DMS114 treated with DMSO at 0.1 percent for 48 hours (cell line): ENCODE data around the gene KCNB1.
A peak's percentile ranks its signal among the peaks of the same experiment; 100 is the strongest.

ENCODE experiments used
- DNase-seq: peaks from one replicate; lab custom pipeline; 2025; ENCODE audit not compliant: unreplicated experiment; lab: John Stamatoyannopoulos, UW

KCNB1 gene

DNA sequence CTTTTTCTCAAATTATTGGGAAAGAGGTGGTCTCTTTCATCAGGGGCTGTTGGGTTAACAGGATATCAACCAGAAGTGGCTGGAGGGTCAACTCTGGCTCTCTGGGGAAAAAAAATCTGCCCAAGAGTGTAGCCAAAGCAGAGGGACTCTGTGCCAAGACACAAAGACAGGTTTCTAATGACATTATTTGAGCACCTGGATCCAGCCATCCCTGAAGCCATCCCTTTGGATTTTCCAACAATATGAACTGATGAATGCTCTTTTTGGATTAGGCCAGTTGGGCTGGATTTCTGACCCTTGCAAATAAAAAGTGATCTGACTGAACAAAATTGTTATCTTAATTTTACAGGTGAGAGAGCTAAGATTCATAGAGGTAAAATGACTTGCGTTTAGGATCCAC, 88.7 kb downstream of the KCNB1 start:
- no peak for DNase-seq

DNA sequence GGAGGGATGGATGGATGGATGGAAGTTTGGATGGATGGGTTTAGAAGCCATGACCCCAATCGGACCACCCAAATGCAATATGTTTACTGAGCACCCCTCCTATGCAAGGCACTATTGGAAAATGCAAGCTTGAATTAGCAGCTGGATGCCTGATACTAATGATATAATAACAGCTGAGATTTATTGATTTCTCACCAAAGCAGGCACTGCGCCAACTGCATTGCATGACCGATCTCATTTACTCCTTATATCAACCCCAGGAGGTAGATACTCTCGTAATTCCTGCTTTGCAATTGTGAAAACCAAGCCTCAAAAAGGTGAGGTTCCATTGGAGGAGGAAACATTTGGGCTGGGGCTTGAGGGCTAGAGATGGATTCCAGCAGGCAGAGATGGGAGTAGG, 89.7 kb downstream of the KCNB1 start:
- DNase-seq = no peak

DNA sequence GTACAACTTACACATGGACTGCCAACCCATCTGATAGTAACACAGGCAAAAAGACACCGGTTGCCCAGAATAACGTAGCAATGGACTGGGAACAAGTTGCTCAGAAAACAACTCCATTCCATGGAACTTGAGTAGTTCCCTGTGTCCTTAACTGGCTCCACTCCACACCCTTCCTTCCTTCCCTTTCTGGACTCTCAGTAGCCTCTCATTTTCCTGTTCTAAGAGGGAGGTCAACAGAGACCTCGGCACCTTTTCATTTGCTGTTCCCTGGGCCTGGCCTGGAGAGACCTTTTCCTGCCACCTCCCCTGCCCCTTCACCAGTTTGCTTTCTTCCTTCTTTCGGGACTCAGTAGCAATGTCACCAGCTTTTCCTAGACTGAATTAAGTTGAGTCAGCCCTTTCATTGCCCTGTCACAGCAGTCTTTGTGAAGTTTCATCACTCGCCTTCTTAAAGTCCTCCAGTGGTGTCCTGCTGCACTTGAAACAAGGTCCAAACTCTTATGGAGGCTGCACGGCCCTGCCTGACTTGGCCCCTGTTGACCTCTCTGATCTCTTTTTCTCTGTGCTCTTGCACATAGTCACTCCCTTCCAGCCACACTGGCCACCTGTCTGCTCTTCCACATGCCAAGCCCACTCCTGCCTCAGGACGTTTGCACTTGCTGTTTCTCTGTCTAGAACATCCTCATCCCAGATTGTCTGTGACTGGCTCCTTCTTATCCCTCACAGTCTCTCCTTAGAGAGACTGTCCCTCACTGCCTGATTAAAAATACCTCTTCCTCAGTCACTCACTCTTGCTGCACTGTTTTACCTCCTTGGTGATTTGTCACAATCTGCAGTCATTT, 90.8 kb downstream of the KCNB1 start:
- DNase-seq = no peak

DNA sequence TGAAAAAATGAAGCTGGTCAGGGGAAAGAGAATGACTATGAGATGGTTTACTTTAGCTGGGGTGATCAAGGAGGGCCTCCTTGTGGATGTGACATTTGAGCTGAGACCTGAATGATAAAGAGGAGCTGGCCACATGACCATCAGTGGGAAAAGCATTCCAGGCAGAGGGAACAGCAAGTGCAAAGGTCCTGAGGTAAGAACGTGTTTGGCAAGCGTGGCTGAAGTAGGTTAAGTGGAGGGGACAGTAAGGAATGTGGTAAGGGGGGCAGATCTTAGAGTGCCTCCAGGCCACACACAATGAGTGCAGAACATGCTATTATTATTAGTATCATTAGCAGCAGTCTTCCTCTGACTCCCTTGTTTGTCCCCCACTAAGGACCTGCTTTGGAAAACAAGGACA, 92.6 kb downstream of the KCNB1 start:
- no peak for DNase-seq

DNA sequence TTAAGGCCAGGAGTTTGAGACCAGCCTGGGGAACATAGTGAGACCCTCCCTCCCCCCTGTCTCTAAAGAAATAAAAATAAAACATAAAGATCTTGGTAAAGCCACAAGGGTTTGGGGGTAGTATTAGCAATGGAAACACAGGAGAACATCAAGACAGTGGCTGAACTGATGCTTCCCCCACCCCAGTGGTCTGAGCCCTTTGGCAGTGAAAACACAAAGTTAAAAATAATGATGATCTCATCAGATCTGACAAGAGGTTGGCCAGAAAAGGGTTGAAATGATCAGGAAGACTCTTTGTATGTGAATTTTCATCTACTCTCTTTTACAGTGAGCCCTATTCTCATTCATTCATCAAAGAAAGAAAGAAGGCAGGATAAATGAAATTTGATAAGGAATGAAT, 93.7 kb downstream of the KCNB1 start:
- no peak for DNase-seq

DNA sequence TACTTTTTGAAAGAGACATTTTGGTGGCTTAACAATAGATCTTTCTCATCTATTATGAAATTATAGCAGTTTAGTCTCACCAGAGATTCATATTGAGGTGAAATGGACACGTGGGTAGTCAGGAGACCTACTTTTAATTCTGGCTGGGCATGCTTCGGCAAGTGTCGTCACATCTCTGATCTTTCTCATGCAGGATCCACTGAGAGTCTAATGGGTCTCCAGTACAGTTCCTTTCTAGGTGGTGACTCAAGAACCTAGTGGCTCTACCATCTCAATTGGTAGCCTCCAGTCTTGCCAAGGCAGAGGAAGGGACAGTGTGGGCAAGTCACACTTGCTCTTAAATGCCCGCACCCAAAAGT, 94.9 kb downstream of the KCNB1 start:
- no peak for DNase-seq

DNA sequence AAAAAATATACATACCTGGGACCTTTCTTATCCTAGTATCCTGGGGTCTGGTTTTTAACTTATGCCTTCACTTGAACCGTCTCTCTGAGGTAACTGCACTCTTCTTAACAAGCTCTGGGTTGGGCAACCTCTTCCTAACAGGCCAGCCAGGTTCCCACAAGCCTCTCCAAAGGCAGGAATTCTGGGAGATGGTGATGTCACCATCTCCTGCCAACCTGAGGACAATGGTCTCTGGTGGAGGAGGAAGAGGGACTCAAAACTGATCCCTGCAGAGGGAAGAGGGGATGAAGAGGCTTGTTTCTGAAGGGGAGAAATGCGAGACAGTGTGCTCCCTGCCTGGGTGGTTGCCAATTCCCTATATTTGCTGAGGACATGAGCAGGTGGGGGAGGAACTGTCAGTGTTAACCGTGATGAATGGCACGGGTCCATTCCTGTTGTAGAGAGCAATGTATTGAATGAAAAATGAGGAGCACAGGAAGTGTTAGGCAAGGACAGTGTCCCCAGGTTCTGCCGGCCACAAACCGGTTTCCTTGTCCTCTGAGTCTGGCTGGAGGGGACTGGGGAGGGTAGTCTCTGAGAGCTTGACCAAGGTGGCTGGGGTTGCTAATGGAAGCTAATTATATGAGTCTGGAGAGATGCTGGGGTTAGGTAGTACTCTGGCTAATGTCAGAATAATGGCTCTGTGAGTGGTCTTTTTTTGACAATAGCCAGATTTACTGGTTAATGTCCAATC, 95.5 kb downstream of the KCNB1 start:
- no peak for DNase-seq

DNA sequence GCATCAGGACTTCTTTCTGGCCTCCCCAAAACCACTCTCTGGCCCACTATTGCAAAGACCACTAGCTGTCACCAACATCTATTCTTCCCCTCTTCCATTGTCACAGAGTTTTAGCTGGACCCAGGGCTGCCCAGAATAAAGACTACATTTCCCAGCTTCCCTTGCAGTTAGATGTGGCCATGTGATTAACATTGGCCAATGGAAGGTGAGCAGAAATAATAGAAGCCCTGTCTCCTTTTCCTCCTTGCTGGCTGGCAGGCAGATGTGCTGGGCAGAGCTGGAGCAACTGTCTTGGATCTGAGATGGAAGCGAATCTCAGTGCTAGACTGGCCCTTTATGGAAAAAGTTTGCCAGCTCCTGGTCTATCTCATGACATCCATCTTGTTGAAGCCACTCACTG, 97.0 kb downstream of the KCNB1 start:
- DNase-seq = peak; percentile 77

DNA sequence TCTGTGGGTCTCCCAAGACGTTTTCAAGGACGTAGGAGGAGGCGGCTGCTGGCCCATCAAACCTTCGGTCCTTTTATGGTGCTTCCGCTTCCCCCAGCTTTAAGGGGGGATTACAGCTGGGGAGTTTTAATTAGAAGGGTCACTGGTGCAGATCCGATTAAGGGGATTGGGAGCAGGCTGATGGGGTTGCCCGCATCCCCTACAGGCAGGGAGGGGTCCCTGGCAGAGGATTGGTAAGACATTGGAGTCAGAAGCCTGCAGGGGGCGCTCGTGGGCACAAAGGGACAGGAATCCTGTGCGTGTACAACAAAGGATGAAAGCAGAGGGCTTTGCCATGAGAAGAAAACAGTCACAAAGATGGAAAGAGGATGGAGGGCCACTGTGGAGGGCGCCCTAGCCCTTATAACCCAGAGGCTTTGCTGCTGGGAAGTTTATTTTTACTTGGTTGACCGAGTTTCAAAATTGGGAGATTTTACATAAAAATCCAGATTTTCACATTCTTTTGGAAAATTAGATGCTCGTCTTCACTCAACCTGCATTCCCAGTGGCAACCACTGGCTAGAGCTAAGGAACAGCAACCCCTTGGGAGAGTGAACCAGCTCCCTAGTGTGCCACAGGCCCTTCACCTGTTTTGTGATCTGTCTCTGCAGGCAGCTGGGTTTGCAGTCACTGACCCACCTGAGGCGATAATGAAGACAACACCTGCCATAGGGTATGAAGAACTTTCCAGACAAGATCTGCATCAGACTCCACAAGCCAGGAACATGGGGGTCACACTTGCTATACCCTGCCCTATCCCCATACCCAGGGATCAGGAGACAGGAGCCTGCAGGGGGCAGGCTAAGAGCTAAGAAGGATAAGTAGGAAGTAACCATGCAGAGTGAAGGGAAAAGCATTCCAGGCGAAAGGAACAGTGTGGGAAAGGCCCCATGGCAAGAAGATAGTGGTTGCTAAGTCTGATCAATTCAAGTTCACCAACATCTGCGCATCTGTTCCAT, 97.7 kb downstream of the KCNB1 start:
- peak; percentile 64 for DNase-seq

DNA sequence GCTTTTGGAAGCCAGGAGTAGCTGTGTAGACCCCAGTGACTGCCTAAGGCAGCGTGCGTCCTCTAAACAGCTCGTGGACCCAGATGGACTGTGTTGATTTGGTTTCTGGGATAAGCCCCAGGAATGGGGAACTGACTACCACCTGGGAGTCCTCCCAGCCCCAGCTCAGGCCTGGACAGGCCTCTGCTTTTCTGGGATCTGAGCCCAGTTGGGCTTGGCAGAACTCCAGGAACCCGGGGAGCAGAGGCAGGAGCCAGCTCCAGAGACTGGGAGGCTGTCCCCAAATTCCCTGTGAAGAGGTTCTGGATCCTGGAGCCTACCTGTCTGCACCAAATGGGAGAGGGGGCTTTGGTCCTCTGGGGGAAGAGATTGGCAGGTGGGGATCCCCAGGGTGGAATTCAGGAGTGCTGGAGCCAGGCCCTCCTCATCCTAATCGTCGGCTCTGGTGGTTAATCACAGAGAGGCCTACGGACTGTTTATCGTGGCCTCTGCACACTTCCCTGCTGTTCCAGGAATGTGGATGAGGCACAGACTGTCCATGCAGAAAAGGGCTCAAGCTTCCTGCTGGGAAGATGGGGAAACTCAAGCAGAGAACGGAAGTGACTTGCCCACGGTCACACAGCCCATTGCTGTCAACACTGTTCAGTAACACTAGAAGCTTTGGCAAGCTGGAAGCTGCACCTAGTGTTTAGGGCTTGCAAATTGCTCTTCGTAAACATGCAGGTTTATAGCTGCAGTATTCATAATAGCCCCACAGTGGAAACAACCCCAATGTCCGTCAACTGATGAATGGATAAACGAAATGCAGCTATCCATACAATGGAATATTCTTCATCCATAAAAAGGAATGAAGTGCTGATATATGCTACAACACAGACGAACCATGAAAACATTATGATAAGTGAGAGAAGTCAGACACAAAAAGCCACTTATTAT, 100.6 kb downstream of the KCNB1 start:
- DNase-seq = no peak

DNA sequence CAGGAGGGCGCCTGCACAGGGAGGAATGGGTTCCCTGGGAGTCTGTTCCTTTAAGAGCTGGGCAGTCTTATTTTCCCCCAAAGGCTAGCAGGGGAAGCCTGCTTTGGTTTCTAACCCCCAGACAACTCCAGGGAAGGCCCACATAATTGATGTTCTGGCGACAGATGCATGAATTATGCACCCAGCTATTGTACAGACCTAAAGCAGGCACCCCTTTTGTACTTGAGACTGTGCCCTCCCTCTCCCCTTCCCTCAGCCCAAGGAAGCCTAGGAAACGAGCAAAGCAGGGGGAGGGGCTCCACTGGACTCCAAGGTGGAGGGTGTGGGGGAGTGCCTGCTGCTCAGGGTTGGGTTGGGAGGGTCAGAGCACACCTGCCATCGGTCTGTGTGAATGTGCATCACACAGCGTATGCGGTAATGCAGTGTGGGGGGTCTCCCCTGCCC, 102.1 kb downstream of the KCNB1 start:
- DNase-seq = no peak

DNA sequence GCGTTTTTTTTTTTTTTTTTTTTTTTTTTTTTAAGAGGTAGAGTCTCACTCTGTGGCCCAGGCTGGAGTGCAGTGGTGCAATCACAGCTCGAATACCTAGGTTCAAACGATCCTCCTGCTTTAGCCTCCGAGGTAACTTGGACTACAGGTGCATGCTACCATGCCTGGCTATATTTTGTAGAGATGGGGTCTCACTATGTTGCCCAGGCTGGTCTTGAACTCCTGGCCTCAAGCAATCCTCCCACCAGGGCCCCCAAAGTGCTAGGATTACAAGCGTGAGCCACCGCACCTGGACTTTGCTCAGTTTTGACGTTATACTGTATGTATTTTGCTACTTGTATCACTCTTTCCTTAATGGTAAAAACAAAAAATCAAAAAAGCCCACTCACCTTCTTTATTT, 103.1 kb downstream of the KCNB1 start:
- no peak for DNase-seq

DNA sequence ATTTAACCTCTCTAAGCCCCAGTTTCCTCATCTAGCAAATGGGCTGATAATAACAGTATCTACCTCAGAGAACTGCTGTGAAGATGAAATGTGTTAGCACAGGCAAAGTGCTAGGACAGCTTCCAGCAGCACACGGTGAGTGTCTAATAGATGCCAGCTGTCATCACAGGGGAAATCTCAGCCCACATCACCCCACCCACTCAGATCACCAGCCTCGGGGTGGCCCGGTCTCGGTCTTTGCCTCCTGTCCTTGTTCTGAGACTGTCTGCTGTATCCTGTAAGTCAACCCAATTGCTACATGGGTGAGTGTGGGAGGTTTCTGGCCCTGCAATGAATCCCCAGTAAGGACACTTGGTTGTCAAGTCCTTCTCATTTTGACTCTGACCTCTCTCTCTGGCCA, 105.1 kb downstream of the KCNB1 start:
- no peak for DNase-seq

DNA sequence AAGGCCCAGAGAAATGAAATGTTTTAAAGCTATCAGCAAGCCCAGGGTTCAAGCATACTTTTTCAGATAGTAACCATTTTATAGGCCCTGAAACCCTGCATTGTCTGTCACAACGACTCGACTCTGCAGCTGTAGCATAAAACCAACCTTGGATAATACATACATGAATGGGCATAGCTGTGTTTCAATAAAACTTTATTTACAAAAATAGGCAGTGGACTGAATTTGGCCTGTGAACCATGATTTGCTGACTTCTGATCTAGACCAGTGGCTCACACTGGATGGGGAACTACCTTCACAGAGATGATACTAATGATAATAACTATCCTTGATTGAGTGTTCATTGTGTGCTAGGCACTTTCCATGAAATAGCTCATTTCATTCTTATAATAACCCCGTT, 107.3 kb downstream of the KCNB1 start:
- DNase-seq = no peak

DNA sequence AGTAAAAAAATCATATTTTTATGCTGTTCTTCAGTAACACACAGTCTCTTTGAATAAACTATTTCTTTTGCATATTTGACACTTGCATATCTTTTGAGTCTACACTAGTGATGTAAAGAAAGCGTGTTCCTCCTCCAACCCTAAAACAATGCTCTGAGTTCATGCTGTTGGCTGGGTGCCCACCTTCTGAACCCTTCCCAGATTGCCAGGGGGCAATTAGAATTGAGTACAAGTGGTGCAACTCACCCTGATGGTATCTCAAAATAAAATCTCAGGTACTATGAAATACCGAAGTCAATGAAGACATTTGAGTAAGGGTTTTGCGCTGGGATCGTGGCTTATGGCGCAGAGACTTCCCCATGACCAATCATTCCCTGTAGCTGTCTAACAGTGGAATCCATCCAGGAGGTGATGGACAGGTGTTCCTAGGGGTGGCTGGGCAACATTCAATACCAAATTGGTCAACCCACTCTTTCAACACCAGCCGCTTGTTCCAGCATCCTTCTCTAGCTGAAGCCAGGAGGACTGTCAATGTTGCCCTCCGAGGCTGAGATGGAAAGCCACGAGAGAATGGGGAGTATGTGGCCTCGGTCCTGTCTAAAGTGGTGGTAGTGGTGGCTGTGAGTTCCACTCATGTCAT, 110.3 kb downstream of the KCNB1 start:
- DNase-seq = no peak

DNA sequence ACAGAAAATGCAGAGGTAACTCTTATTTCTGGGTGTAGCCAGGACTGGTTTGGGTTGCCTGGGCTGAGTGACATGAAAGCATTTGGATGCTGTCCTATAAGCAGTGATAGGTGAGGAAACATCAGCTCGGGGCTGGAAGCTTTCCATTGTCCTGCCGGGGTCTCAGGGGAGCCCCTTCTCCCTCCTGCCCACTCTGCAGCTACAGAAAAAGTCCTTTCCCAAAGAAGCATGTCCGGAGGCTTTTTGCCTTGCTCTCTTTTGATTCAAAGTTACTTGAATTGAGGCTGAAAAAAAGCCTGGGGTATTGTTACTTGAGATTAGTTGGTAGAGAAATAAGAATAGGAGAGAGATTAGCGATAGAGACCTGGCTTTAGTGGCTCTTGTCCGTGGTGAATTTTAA, 113.9 kb downstream of the KCNB1 start:
- DNase-seq = no peak

DNA sequence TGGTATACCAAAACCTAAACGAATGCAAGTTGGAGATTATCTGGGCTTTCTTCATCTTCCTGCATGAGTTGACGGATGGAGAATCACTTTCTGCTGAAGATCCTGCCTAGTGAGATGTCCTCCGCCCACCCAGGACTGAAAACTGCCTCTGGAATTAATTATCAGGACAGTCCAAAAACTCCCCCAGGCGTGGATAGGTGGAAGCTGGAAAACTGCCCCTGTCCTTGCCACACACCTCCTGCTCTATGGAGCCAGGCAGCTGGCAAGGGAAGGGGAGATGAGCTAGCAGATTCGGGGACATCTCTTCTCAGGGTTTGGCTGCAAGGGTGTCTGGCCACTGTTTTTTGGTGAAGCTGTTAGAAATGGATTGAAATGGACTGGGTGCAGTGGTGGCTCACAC, 115.4 kb downstream of the KCNB1 start:
- DNase-seq = no peak

DNA sequence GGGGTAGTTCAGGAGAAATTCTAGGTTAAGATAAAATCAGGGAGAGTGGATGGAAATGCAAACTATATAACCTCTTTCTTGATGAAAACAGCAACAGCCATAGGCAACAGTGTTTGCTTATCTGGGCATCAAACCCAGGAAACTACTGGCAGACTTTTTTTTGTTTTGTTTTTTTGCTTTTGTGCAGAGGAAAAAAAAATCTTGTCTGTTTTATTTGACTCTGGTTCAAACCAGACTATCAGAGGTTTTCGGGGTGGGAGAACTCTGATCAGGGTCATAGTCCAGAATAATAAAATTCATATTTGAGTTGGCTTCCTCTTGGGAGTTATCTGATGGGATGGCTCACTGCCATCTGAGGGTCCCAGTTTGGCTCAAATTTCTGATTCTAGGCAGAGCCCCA, 115.8 kb downstream of the KCNB1 start:
- DNase-seq = no peak

DNA sequence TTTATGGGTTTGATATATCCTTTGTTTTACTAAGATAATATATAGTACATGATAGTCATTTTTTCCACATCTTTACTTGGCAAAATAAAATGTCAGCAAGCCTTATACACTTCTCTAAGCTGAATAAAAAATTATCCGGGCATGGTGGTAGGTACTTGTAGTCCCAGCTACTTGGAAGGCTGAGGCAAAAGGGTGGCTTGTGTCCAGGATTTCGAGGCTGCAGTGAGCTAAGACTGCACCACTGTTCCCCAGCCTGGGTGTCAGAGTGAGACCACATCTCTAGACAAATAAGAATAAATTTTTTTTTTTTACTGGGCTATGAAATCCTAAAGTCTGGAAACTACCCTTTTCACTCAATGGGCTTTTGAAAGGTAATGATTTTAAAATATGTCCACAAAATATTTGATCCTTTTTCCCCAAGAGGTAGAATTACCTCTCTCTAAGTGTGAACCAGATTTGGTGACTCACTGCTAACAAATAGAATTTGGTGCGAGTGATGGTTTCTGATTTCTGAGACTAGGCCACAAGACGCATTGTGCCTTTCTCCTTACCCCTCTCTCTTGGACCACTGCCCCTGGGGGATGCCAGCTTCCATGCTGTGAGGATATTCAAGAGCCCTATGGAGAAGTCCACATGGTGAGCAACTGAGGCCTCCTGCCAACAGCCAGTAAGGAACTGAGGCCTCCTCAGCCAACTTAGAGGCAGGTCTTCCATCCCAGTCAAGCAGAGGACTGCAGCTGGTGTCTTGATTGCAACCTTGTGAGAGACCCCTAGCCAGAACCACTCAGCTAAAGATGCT, 120.4 kb downstream of the KCNB1 start:
- no peak for DNase-seq
